ENCODE results near the gene INPP4A. TPM values are rescaled to one million over a fixed set of nuclear protein-coding genes. Genes with fewer than 3 reads are reported as not detected.

The INPP4A gene
- polyA plus RNA-seq, 1 experiment = 12.9 TPM

GRCh38 chr2:98416383-98417159, 28.1 kb upstream of the INPP4A start:
- TF ChIP-seq, protein P1, sequence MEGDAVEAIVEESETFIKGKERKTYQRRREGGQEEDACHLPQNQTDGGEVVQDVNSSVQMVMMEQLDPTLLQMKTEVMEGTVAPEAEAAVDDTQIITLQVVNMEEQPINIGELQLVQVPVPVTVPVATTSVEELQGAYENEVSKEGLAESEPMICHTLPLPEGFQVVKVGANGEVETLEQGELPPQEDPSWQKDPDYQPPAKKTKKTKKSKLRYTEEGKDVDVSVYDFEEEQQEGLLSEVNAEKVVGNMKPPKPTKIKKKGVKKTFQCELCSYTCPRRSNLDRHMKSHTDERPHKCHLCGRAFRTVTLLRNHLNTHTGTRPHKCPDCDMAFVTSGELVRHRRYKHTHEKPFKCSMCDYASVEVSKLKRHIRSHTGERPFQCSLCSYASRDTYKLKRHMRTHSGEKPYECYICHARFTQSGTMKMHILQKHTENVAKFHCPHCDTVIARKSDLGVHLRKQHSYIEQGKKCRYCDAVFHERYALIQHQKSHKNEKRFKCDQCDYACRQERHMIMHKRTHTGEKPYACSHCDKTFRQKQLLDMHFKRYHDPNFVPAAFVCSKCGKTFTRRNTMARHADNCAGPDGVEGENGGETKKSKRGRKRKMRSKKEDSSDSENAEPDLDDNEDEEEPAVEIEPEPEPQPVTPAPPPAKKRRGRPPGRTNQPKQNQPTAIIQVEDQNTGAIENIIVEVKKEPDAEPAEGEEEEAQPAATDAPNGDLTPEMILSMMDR (IDR thresholded peaks at IDR 0.05; ENCODE audit: low read depth, low read length) = no peak
- no peak for DNase-seq (ENCODE audit: low read depth, low spot score)
- H3K9me3 ChIP-seq (ENCODE audit: control insufficient read depth, insufficient read depth, low read length) = no peaks in the 10 kb centered on the region
- ChIA-PET POLR2A (no interaction called here), CTCF (no interaction called here)
- peaks cover 5% of the 10 kb centered on the region for H3K27me3 ChIP-seq (ENCODE audit: control insufficient read depth, insufficient read depth, low read length)
- H3K27ac ChIP-seq (ENCODE audit: low read depth, low read length) = no peak overlapping the region
- H3K4me3 ChIP-seq (ENCODE audit: low read depth, low read length) = no peak overlapping the region

DNA sequence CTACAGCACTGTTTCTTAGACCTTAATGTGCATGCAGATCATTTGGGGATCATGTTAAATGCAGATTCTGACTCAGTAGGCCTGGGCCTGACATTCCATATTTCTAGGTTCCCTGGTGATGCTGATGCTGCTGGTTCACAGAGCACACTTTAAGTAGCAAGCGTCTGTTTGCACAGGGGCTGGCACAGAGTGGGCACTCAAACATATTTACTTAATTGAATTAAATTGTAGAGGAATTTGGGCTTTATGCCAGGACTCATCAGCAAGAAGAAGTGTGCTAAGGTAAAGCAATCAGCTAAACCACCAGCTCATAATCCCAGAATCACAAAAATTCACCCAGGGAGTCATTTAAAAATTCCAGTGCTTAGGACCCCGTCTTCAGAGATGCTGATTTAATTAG, 25.1 kb upstream of the INPP4A start:
- POLR2A ChIA-PET = no interaction called here
- H3K27ac ChIP-seq (ENCODE audit: low read depth, low read length) = no peak overlapping the region
- H3K4me3 ChIP-seq (ENCODE audit: low read depth, low read length) = no peak overlapping the region
- DNase-seq (ENCODE audit: low read depth, low spot score) = no peak
- TF ChIP-seq, protein P1 (IDR thresholded peaks at IDR 0.05; ENCODE audit: low read depth, low read length) = no peak
- peaks cover 5% of the 10 kb centered on the region for H3K27me3 ChIP-seq (ENCODE audit: control insufficient read depth, insufficient read depth, low read length)
- CTCF ChIA-PET = interaction anchor here (1.3 kb wide), 1 partner anchor 230 kb away, joined by 3 read pairs; no protein-coding TSS in a partner anchor
- peaks cover 3% of the 10 kb centered on the region; the same call in 1 of the 2 replicates for H3K9me3 ChIP-seq (ENCODE audit: control insufficient read depth, insufficient read depth, low read length)

GRCh38 chr2:98419977-98420725, 24.5 kb upstream of the INPP4A start:
- CTCF ChIA-PET = interaction anchor here (1.3 kb wide), 1 partner anchor 229 kb away, joined by 3 read pairs; no protein-coding TSS in a partner anchor

DNA sequence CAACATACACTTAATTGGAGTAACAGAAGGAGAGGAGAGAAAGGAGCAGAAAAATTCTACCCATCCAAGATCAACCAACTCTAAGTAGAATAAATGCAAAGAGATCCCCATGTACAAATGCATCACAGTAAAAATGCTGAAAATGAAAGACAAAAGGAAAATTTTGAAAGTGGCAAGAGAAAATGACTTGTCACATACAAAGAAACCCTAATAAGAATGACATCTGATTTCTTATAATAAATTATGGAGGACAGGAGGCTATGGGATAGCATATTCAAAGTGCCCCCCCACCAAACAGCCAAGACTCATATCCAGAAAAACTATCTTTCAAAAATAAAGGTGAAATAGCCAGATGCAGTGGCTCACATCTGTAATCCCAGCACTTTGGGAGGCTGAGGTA, 22.2 kb upstream of the INPP4A start:
- Histone ChIP-seq H3K27ac (ENCODE audit: low read depth, low read length) (no peak overlapping the region), H3K27me3 (ENCODE audit: control insufficient read depth, insufficient read depth, low read length) (peaks cover 2% of the 10 kb centered on the region), H3K9me3 (ENCODE audit: control insufficient read depth, insufficient read depth, low read length) (peaks cover 3% of the 10 kb centered on the region; the same call in 1 of the 2 replicates), H3K4me3 (ENCODE audit: low read depth, low read length) (no peak overlapping the region)
- ChIA-PET POLR2A (no interaction called here), CTCF (no interaction called here)
- TF ChIP-seq, protein P1 (IDR thresholded peaks at IDR 0.05; ENCODE audit: low read depth, low read length) = no peak
- no peak for DNase-seq (ENCODE audit: low read depth, low spot score)

More at GRCh38 chr2:98419977-98420725, 24.5 kb upstream of the INPP4A start:
- Histone ChIP-seq H3K27ac (ENCODE audit: low read depth, low read length) (no peak overlapping the region), H3K9me3 (ENCODE audit: control insufficient read depth, insufficient read depth, low read length) (peaks cover 3% of the 10 kb centered on the region; the same call in 1 of the 2 replicates), H3K27me3 (ENCODE audit: control insufficient read depth, insufficient read depth, low read length) (peaks cover 5% of the 10 kb centered on the region), H3K4me3 (ENCODE audit: low read depth, low read length) (no peak overlapping the region)
- POLR2A ChIA-PET = interaction anchor here (0.6 kb wide), 1 partner anchor 723 kb away, joined by 10 read pairs; no protein-coding TSS in a partner anchor
- no peak for DNase-seq (ENCODE audit: low read depth, low spot score)
- TF ChIP-seq, protein P1 (IDR thresholded peaks at IDR 0.05; ENCODE audit: low read depth, low read length) = no peak

- Histone ChIP-seq H3K4me3 (ENCODE audit: low read depth, low read length) (no peak overlapping the region), H3K27me3 (ENCODE audit: control insufficient read depth, insufficient read depth, low read length) (peaks cover 4% of the 10 kb centered on the region), H3K27ac (ENCODE audit: low read depth, low read length) (no peak overlapping the region), H3K9me3 (ENCODE audit: control insufficient read depth, insufficient read depth, low read length) (peaks cover 3% of the 10 kb centered on the region; the same call in 1 of the 2 replicates)
- ChIA-PET CTCF (no interaction called here), POLR2A (no interaction called here)
- TF ChIP-seq, protein P1 (IDR thresholded peaks at IDR 0.05; ENCODE audit: low read depth, low read length) = no peak
- no peak for DNase-seq (ENCODE audit: low read depth, low spot score)
Observed at GRCh38 chr2:98426771-98427170, 17.9 kb upstream of the INPP4A start.

Data from AG04450 (cell line).